Right renal cortex interstitium (tissue), 3 donors: ENCODE data around the gene RAB36. TPM values are rescaled to one million over a fixed set of nuclear protein-coding genes. Genes with fewer than 3 reads are reported as not detected.

Experiments used
- DNase-seq, 3 donors: peaks; one replicate each; pipeline ENCODE4 v3.0.0-alpha.2; 2013; ENCODE audit warnings: low read depth in 3 of 3, low spot score in 2 of 3
- polyA plus RNA-seq, 3 donors: library from polyadenylated mRNA; unstranded; fragments of 120-200 nt; gene quantifications; one replicate each; pipeline ENCODE4 v1.2.1, GENCODE V29; 2013; ENCODE audit not compliant: insufficient read length in 3 of 3

RAB36 gene
- polyA plus RNA-seq, 3 donors, result 14.5 to 15.9 (median 15.7) TPM

DNA sequence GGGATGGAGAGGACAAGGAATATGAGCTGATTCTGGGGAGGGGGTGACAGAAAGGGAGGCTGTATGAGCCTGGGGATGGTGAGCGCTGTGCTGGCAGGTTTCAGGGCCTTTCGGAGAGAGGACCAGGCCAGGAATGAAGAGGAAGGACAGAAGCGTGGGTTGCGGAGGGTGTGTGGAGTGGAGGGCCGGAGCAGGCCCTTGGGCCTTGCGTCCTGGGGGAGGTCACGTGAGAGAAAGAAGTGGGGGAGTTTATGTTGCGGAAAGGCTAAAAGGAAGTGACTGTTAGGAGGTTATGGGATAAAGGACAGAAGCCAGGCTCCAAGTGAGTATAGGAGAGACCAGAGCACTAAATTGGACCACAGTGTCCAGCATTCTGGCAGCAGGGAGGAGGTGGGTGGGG, 52.6 kb downstream of the RAB36 start:
- DNase-seq, result no peak

- no peak for DNase-seq
Measured at GRCh38 chr22:23199159-23199558, 53.9 kb downstream of the RAB36 start.

DNA sequence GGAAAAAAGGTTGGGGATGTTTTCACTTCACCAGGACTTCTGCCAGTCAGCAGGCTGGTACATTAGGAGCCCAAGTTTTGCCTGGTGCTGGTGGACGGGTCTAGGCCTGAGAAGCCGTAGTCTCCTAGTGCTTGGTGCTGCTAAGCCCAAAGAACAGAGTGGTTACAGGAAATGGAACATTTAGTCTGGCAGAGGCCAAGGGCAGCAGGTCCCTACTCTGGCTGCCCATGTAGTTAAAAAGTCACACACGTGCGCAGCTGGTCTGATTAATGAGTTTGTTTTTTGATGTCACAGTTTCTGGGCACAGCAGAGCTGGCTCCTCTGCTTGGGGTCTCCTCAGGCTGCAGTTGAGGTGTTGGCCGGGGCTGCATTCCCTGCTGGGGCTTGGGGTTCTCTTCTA, 55.6 kb downstream of the RAB36 start:
- DNase-seq, result no peak

DNA sequence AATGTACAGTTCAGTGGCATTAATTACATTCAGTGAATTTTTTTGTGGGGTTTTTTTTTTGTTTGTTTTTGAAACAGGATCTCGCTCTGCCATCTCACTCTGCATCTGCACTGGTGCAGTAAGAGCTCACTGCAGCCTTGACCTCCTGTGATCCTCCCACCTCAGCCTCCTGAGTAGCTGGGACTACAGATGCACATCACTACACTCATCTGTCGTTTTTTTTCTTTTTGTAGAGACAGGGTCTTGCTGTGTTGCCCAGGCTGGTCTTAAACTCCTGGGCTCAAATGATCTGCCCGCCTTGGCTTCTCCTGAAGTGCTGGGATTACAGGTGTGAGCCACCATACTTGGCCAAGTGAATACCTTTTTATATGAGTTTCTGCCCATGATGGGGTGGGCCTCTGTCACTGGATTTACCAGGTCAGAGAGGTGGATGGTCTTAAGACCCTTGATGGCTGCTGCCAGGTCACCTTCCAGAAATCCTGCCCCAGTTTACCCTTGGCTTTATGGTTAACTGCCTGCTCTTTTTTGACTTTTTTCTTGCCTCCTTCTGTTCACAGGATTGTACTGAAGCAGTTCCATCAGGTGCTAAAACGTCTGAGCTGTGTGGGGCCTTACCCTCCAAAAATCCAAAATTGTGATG, 57.7 kb downstream of the RAB36 start:
- no peak for DNase-seq

- no peak for DNase-seq
Measured at GRCh38 chr22:23203452-23204124, 58.3 kb downstream of the RAB36 start.

DNA sequence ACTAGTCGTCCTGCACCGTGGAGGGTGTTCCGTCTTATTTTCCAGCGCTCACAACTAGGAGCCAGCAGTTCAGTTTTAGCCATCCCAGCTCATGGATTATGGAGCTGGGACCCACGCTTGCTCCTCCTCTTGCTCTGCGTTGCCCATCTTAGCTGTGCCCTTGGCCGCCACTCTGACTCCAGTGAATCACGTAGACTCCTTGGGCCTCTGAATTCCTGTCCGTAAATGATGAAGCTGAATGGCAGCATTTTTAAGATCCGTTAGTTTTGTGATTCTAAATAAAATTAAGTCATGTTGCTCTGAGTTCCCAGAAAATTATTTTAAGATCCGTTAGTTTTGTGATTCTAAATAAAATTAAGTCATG, 58.8 kb downstream of the RAB36 start:
- DNase-seq, result no peak

DNA sequence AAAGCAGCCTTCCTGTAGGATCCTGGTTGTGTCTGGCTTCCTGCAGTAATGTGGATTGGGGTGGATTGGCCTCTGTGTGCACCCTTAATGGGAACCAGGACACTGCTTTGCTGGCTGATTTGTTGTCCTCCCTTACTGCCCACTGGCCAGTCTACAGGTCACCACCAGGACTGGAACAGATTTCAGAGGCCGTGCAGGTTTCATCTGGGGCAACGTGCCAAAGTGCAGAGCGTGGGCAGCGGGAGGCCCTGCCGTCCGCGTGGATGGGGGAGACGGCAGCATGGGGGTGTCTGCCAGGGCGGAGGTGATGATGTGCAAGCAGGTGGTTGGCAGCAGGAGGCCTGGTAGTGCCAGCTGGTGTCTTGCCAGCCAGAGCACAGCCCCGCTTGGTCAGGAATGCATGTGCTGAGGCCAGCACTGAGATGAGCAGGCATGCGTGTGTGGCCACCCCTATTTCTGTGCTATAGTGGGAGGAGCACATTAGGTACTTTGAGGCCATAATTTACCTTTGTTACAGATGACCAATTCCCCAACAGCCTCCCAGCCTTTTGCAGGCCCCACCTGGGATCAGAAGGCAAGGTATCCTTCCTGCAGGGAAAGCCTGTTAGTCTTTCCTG, 59.4 kb downstream of the RAB36 start:
- no peak for DNase-seq

GRCh38 chr22:23205339-23206049, 60.2 kb downstream of the RAB36 start:
- no peak for DNase-seq

DNA sequence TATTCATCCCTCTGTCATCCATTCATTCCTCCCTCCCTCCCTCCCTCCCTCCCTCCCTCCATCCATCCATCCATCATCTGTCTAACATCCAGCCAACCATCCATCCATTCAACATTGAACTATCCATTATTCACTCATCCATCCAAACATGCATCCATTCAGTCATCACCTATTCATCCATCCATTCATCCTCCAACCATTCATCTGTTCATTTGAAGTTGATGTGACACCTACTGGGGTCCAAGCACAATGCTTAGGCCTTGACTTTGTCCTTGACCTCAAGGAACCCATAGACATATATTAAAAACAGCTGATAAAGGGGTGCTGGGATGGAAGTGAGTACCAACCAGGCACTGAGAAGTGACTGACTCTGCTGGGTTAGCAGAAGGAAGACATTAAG, 61.6 kb downstream of the RAB36 start:
- no peak for DNase-seq

DNA sequence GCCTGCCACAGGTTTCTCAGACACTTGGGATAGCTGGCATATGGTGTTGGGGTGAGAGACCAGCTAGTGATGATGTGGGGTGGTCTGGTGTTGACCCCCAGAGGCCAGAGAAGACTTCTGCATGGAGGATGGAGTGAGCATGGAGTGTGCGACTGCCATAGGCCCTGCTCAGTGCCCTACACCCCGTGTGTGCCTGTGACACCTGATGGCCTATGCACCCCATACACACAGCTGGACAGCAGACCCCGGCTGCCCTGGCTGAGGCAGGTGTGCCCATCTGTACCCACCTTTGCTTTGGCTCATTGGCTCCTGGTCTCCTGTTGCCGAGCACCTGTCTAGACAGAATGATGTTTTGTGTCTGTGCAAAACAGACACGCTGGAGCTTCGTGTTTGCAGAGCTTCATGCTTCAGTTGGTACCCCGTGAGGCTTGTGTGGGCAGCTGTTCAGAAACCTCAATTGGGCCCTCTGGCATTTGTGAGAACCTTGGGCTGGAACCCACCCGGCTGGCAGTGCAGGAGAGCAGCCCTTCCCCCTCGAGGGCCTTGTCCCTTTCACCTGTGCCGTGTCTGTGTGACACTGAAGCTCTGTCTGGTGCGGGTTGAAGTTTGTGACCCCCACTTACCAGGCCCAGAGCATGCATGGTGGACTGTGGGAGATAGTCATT, 62.6 kb downstream of the RAB36 start:
- no peak for DNase-seq

DNA sequence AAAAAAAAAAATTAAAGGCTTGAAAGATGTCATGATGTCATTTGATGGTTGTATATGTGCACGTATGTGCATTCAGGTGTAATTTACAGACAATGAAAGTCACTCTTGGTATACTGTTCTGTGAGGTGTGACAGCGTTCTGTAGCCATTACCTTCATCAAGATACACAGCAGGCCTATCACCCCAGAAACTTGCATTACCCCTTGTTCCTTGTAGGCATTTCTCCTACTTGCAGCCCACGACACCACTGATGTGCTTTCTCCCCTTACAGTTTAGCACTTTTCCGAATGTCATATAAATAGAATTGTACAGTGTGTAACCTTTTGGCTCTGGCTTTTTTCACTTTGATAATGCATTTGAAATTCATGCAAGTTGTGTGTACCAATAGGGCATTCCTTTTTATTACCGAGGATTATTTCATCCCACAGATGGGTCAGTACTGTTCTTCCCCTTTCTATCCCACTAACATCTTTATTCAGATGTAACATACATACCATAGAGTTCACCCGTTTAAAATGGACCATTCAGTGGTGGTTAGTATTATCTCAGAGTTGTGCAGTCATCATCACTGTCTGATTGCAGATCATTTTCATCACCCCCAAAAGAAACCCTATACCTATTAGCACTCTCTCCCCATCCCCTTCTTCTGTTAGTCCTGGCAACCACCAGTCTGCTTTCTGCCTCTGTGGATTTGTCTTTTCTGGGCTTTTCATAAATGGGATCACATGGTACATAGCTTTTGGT, 65.3 kb downstream of the RAB36 start:
- no peak for DNase-seq

- no peak for DNase-seq
Measured at GRCh38 chr22:23211622-23212021, 66.3 kb downstream of the RAB36 start.

DNA sequence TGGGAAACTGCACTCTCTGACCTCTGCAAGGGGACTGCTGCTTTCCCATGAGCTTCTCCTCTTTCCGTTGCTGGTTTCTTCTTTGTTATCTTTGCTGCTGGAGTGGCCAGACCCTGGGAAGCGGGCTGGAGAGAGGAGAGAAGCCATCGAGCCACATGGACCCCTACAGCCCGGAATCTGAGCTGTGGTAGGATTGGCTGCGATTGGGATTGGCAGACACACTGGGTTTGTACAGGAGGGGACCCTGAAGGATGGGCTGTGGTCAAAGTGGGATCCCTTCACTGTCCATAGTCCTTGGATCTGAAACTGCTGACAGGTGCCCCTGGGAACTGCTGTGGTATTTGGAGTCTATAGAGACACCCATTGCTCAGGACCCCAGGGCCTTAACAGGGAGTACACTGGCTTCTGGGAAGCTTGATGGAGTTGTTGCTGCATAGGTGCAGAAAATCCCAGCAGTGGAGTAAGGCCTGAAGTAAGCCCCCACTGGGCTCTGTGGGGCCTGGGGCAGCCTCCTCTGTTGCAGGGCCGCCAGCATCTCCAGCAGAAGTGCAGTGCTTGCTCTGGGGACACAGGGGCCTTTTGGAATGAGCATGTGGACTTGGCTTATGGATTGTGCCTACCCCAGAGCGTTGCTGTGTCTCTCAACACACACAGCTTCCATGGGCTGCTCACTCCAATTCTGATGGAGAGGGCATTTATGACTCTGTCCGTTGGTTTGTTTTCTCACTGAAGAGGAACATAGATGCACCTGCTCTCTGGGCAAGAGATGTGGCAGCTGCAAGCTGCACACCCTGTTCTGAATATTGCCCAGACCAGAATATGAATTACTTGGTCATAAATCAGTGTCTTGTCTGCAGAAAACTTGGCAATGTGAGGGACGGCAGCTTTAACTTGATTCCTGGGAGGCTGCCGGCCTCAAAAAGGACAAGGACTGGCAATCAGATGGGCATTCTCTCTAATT, 67.1 kb downstream of the RAB36 start:
- no peak for DNase-seq

DNA sequence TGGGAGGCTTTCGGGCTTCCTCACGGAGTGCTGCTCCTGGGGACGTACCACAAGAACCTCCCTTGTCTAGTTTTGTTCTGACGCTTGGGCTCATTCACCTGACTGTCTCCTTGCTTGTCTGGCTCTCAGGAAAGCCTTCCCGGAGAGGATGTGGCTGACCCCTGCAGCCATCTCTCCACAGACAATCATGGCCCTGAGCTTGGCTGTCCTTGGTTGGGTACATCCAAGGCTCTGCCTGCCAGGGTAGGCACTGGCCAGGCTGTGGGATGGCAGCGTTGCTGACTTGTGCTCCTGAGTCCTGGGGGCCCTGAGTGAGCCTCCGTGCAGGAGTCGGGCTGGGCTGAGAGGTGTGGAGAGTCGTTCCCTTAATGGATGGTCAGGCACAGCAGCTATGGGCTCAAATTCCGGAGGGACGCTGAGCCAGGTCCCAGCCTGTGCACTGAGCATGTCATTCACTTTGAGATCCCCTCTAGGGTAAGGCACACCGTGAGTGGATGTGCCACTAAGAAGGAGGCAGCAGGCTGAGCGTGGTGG, 67.8 kb downstream of the RAB36 start:
- no peak for DNase-seq

- DNase-seq, result no peak
Measured at GRCh38 chr22:23213581-23214334, 68.5 kb downstream of the RAB36 start.
